Measurements from ENCODE around the gene PSTPIP1.

DNA sequence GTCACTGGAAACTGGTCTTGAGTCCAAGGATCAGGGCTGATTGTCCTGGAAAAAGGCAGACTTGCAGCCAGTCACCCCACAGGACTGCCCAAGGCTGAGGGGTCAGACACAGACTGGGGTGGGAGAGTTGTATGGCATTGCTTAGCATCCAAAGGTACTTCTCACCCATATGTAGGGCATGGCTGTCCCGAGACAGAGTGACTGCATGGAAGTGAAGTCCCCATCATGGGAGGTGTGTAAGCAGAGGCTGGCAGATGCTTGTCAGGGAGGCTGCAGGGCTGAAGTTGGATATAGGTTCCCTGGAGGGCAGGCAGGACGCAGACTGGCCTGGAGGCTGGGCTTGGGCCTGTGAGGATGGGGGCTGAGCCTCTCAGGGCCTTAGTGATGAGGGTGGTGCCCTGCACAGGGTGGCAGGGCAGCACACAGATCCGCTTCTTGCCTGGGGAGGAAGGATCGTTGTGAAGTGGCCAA is 31.1 kb downstream of the PSTPIP1 start:
- TF ChIP-seq, protein P1, sequence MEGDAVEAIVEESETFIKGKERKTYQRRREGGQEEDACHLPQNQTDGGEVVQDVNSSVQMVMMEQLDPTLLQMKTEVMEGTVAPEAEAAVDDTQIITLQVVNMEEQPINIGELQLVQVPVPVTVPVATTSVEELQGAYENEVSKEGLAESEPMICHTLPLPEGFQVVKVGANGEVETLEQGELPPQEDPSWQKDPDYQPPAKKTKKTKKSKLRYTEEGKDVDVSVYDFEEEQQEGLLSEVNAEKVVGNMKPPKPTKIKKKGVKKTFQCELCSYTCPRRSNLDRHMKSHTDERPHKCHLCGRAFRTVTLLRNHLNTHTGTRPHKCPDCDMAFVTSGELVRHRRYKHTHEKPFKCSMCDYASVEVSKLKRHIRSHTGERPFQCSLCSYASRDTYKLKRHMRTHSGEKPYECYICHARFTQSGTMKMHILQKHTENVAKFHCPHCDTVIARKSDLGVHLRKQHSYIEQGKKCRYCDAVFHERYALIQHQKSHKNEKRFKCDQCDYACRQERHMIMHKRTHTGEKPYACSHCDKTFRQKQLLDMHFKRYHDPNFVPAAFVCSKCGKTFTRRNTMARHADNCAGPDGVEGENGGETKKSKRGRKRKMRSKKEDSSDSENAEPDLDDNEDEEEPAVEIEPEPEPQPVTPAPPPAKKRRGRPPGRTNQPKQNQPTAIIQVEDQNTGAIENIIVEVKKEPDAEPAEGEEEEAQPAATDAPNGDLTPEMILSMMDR (conservative IDR thresholded peaks at IDR 0.05; ENCODE audit: low read length): no peak
- no peak for TF ChIP-seq EZH2phosphoT487 (IDR thresholded peaks at IDR 0.05; ENCODE audit: borderline replicate concordance, low read depth, low read length)

Measured in OCI-LY7 (cell line).